ENCODE results near the gene ROGDI.
"Not testable (repeated sequence)": the region's sequence is repeated elsewhere in the genome, so short reads cannot be mapped to it uniquely, and the experiment has no call there.

Gene ROGDI

DNA sequence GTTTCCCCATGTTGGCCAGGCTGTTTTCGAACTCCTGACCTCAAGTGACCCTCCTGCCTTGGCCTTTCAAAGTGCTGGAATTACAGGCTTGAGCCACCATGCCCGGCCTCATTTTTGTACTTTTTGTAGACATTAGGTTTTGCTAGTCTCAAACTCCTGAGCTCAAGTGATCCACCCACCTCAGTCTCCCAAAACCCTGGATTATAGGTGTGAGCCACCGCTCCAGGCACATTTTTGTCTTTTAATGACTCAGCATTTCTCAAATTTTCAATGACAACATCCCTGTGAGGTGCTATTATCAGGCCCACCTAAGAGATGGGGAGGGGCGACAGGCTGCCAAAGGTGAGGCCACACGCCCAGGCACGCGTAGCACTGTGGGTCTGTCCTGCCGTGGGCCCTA, 15.4 kb downstream of the ROGDI start:
- TF ChIP-seq CTCF (IDR thresholded peaks at IDR 0.05; ENCODE audit: low read depth, low read length), result no peak
- no peak overlapping the region for H3K4me3 ChIP-seq (replicated peaks in 1 of 2; ENCODE audit: low read depth in 2 of 2, low read length in 2 of 2)
- no peak for DNase-seq (ENCODE audit: low read depth in 2 of 2)

GRCh38 chr16:4785758-4786433, 16.5 kb downstream of the ROGDI start:
- no peak for TF ChIP-seq CTCF (IDR thresholded peaks at IDR 0.05; ENCODE audit: low read depth, low read length)
- H3K4me3 ChIP-seq (replicated peaks in 1 of 2; ENCODE audit: low read depth in 2 of 2, low read length in 2 of 2), result no peak overlapping the region
- no peak for DNase-seq (ENCODE audit: low read depth in 2 of 2)

DNA sequence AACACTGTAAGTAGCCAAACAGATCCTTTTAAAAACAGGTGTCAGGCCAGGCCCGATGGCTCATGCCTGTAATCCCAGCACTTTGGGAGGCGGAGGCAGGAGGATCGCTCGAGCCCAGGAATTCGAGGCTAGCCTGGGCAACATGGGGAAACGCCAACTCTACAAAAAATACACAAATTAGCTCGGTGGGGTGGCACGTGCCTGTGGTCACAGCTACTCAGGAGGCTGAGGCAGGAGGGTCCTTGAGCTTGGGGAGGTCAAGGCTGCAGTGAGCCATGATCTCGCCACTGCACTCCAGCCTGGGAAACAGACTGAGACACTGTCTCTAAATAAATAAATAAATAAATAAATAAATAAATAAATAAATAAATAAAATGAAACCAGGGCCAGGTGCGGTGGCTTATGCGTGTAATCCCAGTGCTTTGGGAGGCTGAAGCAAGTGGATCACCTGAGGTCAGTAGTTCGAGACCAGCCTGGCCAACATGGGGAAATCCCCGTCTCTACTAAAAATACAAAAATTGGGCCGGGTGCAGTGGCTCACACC, 17.9 kb downstream of the ROGDI start:
- H3K4me3 ChIP-seq (replicated peaks in 1 of 2; ENCODE audit: low read depth in 2 of 2, low read length in 2 of 2), result not testable (repeated sequence)

DNA sequence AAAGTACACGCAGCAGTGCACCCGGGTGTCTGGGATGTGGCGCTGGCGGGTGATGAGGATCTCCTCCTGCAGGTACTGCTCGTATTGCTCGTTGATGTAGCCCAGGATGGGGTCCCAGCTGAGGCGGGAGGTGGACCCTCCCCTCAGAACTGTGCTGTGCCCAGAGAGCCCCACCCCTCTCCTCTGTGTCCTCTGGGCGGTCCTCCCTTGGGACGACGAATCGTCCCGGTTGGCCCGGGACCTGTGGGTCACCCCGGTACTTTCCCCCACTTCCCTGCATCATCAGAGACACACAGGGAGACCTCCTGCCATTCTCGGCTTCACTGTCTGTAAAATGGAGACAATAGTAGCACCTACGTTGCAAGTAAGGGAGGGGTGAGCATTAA, 18.5 kb downstream of the ROGDI start:
- TF ChIP-seq CTCF (IDR thresholded peaks at IDR 0.05; ENCODE audit: low read depth, low read length), result no peak
- H3K4me3 ChIP-seq (replicated peaks in 1 of 2; ENCODE audit: low read depth in 2 of 2, low read length in 2 of 2), result no peak overlapping the region
- no peak for DNase-seq (ENCODE audit: low read depth in 2 of 2)

More for the DNA sequence above, 17.9 kb downstream of the ROGDI start:
- not testable (repeated sequence) for DNase-seq (ENCODE audit: low read depth in 2 of 2)

GRCh38 chr16:4783251-4783950, 19.0 kb downstream of the ROGDI start:
- H3K4me3 ChIP-seq (replicated peaks in 1 of 2; ENCODE audit: low read depth in 2 of 2, low read length in 2 of 2), result no peak overlapping the region
- no peak for TF ChIP-seq CTCF (IDR thresholded peaks at IDR 0.05; ENCODE audit: low read depth, low read length)
- no peak for DNase-seq (ENCODE audit: low read depth in 2 of 2)

- TF ChIP-seq CTCF (IDR thresholded peaks at IDR 0.05; ENCODE audit: low read depth, low read length), result no peak
- DNase-seq (ENCODE audit: low read depth in 2 of 2), result peak in 1 of 2 donors; percentile 20
- no peak overlapping the region for H3K4me3 ChIP-seq (replicated peaks in 1 of 2; ENCODE audit: low read depth in 2 of 2, low read length in 2 of 2)
Measured at GRCh38 chr16:4780235-4780634, 22.2 kb downstream of the ROGDI start.

- no peak overlapping the region for H3K4me3 ChIP-seq (replicated peaks in 1 of 2; ENCODE audit: low read depth in 2 of 2, low read length in 2 of 2)
- TF ChIP-seq CTCF (IDR thresholded peaks at IDR 0.05; ENCODE audit: low read depth, low read length), result no peak
- no peak for DNase-seq (ENCODE audit: low read depth in 2 of 2)
Measured at GRCh38 chr16:4778050-4778392, 24.4 kb downstream of the ROGDI start.

Data from cardiac fibroblast (primary cell).